GM04503 (cell line): ENCODE measurements around the gene NGDN.
"Not testable (repeated sequence)": the region's sequence is repeated elsewhere in the genome, so short reads cannot be mapped to it uniquely, and the experiment has no call there.

Source experiments
- DNase-seq: peaks from one replicate; pipeline ENCODE4 v3.0.0-alpha.2; 2012; ENCODE audit warnings: low read depth

NGDN gene

GRCh38 chr14:23439107-23439835, 30.2 kb upstream of the NGDN start:
- DNase-seq: no peak

GRCh38 chr14:23441076-23441475, 28.4 kb upstream of the NGDN start:
- no peak for DNase-seq

- no peak for DNase-seq
Observed at GRCh38 chr14:23442721-23443356, 26.7 kb upstream of the NGDN start.

GRCh38 chr14:23443411-23443812, 26.1 kb upstream of the NGDN start:
- no peak for DNase-seq

GRCh38 chr14:23443881-23444280, 25.6 kb upstream of the NGDN start:
- no peak for DNase-seq

DNA sequence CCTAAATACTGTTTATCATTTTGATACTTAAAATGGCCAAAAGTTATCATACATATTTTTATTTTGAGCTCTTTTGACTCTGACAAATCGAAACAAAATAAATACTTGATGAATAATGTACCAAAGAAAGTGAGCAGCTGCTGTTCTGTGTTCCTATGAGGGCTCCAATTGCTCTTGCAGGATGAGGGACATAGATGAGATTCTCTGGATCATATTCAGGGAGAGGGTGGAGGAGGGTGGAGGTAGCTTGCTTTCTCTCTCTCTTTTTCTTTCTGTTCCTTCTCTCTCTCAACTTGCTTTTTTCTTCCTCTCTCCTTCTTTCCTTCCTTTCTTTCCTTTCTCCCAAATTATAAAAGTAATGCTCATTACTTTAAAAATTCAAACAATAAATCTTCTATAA, 25.2 kb upstream of the NGDN start:
- DNase-seq: no peak

DNA sequence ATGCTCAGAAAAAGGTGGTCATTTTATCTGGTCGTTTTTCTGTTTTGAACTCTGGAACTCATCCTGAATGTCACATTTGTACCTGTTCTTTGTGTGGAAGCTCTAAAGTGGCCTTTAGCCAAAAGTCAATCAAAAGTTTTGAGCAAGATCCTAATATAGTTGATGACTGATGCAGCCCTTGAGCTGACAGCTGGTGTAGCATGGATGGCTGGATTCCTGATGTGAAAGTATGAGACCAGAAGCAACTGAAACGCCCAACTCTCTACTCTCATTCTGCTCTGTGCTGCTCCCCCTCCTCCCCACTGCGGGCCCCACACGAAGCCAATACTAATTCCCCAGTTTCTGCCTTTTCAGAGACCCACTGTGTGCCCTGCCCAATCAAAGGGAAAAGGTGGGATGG, 23.7 kb upstream of the NGDN start:
- no peak for DNase-seq

DNA sequence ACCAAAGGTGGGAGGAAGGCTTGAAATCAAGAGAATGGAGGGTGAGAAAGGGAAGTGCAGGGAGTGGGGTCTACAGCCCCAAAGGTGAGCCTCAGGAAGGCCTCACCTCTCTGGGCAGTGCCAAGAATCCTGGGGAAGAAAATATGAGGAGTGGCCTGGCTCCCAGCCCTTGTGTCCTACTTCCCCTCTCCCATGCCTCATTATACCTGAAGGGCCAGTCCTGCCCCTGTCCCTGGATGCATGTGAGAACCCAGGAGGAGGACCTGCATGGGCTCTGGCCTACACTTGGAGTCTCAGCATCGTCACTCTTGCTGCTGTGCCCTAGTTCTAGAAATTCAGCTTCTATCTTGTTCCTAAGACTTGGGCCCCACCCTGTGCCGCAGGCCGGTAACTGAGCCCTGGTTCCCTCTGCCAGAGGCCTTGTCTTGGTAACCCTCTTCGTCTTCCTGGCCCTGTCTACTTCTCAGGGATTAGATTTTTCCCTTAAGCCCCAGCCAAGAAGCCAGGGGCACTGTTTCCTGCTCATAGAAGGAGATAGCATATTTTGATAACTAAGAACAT, 23.1 kb upstream of the NGDN start:
- DNase-seq: no peak

DNA sequence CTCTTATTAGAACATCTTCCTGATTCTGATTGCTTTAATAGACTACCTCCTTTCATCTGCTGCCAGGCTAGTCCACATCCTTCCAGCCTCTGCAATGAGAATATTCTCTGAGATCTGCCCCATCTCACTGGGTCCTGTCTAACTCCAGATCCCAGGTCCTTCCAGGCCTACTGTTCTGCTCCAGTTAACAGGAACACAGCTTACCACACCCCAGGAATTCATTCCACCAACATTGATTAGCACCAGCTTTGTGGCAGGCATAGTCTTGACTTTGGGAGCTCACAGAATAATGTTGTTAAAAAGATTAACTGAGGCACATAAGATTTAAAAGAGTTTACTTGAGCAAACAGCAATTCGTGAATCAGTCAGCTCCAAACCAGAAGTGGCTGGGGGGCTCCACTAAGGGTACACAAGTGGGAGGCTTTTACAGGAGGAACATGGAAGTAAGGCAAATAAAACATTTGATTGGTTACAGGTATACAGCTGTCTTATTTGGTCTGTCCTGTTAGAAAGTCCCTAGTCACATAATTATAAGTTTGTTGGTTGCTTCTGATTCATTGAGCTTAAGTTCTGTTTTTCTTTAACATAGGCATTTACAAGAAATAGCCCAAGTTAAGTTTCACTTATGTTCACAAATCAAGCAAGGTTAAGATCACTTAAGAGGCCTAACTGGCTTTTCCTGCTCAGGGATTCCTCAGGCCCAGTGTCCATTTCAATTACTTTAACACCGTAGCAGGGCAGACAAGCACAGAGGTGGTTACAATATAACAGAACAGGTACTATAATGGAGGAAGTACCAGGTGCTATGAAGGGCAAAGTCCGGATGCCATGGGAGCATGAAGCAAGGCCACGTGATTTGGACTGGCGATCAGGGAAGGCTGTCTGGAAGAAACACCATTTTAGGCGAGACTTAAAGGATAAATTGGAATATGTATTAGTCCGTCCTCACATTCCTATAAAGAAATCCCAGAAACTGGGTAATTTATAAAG, 21.8 kb upstream of the NGDN start:
- no peak for DNase-seq

- no peak for DNase-seq
Observed at GRCh38 chr14:23449314-23449713, 20.2 kb upstream of the NGDN start.

DNA sequence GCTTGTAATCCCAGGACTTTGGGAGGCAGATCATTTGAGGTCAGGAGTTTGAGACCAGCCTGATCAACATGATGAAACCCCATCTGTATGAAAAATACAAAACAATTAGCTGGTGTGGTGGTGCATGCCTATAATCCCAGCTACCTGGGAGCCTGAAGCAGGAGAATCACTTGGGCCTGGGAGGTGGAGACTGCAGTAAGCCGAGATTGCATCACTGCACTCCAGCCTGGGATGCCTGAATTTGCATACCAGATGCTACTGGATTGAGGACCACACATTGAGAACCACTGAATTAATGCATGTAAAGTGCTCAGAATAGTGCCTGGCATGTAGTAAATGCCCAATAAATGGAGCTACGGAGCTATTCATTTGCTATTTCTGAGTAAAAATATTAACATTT, 19.1 kb upstream of the NGDN start:
- no peak for DNase-seq

DNA sequence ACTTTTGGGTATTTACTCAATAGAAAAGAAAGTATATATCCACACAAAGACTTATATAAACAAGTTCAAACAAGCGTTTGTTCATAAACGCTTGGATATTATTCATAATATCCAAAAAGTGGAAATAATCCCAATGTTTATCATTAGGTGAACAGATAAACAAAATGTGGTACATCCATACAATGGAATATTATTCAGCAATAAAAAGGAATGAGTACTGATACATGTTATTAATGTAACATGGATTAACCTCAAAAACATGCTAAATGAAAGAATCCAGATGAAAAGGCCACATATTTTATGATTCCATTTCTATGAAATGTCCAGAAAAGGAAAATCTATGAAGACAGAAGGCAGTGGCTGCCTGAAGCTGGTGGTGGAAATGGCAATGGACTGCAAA, 17.3 kb upstream of the NGDN start:
- no peak for DNase-seq

DNA sequence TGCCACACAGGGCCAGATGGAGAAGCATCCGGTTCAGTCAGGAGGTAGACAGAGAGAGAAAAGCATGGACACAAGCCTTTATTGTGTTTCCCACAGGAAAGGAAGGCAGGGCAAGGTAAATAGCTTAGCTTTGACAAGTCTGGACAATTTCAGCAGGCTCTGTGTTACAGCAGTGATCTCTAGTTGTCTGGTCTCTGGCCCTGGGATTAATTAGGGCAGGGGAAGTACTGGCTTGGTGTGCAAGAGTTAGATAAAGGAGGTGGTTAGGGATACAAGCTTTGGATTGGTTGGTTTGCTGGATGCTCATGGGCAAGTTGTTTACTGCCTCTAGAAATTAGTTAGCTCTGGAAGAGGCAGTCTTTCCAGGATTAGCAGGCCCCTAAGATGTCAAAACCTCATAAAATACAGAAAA, 15.1 kb upstream of the NGDN start:
- no peak for DNase-seq

DNA sequence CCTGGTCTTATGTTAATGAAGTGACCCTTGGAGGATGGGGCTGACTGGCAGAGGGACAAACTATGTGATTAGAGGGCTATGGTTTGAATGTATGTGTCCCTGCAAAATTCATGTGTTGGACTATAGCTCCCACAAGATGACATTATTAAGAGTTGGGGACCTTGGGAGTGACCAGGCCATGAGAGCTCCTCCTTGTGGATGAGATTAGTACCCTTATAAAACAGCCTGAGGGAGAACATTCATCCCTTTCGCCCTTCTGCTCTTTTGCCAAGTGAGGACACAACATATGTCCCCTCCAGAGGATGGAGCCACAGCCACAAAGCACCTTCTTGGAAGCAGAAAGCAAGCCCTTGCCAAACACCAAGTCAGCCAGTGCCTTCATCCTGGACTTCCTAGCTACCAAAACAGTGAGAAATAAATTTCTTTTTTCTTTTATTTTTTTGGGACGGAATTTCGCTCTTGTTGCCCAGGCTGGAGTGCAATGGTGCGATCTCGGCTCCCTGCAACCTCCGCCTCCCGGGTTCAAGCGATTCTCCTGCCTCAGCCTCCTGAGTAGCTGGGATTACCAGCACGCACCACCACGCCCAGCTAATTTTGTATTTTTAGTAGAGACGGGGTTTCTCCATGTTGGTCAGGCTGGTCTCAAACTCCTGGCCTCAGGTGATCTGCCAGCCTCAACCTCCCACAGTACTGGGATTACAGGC, 12.5 kb upstream of the NGDN start:
- DNase-seq: not testable (repeated sequence)

- no peak for DNase-seq
Observed at GRCh38 chr14:23457587-23458445, 11.7 kb upstream of the NGDN start.

GRCh38 chr14:23460960-23461359, 8.5 kb upstream of the NGDN start:
- DNase-seq: no peak

DNA sequence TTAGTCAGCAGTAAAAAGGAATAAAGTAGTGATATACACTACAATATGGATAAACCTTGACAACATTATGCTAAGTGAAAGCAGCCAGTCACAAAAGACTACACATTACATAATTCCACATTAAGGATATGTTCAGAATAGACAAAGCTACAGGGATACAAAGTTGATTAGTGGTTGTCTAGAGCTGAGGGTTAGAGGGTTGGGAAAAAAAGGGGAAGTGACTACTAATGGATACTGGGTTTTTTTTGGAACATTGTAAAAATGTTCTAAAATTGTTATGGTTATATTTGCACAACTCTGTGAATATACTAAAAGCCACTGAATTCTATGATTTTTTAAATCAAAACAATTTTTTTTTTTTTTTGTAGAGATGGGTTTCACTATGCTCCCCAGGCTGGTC, 4.8 kb upstream of the NGDN start:
- DNase-seq: no peak

DNA sequence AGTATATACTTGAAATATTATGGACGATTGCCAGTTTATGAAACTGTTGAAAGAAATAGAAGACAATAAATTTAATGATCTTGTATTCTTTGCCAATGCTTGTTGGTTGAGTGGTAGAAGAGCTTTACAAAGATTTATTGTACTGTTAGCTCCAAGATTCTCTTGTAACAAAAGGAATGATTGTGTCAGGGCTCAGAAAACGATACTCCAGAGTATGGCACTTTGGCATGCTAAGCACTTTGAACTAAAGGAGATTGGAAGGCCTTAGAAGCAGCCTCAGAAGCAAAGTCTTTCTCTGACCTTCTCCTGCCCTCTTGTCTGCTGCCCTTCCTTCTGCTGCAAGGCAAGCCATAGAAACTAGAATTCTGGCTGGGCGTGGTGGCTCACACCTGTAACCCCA, 4.2 kb upstream of the NGDN start:
- no peak for DNase-seq

DNA sequence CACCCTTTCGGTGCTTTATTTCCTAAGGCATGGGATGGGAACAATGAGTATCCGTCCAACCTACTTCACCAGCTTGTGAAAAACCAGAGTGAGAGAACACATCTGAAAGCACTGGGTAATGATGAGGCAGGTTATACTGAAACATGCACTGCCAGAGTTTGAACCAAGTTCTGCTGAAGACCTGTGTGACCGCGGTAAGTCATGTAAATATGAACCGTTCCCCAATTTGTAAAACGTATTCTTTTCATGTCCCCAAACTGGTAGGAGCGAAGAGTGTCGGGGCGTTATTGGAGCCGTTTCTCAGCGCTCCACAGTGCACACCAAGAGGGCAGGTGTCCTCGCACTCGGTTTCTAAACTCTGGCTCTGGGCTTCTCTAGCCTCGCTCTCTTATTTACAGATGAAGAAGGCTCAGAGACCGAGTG, 788 bp upstream of the NGDN start:
- no peak for DNase-seq

DNA sequence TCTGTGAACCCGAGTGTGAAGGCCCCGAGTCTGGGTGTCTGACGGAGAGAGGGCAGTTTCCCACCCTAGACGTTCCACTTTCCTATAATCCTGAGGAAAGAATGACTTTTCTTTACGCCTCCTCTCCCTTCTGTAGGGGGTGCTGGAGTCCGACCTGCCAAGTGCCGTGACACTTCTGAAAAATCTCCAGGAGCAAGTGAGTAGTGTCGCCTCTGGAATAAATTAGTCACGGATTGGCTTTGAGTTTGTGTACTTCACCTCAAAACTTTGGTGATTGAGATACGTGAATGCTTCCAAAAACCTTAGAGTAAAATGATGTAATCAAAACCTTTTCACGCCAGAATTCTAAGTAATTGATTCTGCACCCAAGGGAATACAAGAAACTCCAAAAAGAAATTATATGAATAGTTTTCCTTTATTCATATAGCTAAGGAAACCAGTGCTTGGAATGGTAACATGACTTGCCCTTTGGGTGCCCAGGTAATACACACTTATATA, 452 bp downstream of the NGDN start:
- DNase-seq: no peak

DNA sequence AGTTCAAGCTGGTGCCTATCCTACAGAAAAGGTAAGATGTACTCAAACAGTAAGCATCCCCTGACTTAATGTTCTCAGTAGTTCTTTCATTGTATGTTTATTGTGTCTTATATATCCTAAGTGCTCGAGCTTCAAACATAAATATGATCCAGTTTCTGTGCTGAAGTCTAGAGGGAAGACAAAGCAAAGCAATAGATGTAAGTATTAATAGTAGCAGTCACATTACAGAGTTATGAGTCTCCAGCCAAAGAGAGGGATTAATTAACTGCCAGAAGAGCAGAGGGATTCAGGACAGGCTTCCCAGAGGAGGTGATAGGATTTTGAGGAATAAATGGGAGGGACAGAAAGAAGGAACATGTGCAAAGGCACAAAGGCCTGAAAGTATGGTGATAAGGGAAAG, 1.4 kb downstream of the NGDN start:
- DNase-seq: no peak
